ENCODE data around the gene ABHD5.
A peak's percentile ranks its signal among the peaks of the same experiment; 100 is the strongest.

Gene ABHD5

DNA sequence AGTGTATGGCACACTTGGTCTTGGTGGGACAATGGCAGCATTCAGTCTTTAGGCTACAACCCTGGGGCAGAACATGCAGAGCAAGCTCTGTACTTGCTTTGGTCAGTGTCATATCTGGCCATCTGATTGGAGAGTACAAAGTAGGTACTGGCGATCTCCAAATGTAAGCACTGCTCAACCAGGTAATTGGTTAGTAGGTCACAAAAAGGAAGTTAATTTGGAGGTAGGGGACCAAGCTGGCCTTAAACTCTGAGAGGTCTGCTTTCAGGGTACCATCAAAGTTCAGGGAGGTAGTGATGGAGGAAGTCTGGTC, 3.3 kb upstream of the ABHD5 start:
- Histone ChIP-seq H3K4me3 (no peak overlapping the region), H3K27ac (no peak overlapping the region)
- TF ChIP-seq, protein P1, sequence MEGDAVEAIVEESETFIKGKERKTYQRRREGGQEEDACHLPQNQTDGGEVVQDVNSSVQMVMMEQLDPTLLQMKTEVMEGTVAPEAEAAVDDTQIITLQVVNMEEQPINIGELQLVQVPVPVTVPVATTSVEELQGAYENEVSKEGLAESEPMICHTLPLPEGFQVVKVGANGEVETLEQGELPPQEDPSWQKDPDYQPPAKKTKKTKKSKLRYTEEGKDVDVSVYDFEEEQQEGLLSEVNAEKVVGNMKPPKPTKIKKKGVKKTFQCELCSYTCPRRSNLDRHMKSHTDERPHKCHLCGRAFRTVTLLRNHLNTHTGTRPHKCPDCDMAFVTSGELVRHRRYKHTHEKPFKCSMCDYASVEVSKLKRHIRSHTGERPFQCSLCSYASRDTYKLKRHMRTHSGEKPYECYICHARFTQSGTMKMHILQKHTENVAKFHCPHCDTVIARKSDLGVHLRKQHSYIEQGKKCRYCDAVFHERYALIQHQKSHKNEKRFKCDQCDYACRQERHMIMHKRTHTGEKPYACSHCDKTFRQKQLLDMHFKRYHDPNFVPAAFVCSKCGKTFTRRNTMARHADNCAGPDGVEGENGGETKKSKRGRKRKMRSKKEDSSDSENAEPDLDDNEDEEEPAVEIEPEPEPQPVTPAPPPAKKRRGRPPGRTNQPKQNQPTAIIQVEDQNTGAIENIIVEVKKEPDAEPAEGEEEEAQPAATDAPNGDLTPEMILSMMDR (IDR thresholded peaks at IDR 0.05), result no peak
- no peak for DNase-seq (ENCODE audit: low spot score)

DNA sequence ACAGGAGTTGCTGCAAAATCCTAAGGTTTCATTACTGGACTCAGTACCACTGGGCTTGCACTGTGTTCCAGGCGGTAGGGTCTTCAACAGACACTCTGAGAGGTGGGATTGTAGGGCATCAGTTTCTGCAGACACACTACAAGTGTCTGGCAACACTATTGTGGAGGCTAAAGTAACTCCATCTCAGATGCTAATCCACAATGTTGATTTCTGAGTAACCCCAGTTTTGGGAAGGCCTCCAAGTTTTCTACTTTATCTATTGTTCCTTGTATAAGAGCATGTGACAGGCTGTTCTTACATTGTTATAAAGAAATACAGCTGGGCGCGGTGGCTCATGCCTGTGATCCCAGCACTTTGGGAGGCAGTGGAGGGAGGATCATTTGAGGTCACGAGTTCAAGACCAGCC, 2.5 kb upstream of the ABHD5 start:
- Histone ChIP-seq H3K4me3 (no peak overlapping the region), H3K27ac (no peak overlapping the region)
- TF ChIP-seq, protein P1 (IDR thresholded peaks at IDR 0.05), result no peak
- no peak for DNase-seq (ENCODE audit: low spot score)

DNA sequence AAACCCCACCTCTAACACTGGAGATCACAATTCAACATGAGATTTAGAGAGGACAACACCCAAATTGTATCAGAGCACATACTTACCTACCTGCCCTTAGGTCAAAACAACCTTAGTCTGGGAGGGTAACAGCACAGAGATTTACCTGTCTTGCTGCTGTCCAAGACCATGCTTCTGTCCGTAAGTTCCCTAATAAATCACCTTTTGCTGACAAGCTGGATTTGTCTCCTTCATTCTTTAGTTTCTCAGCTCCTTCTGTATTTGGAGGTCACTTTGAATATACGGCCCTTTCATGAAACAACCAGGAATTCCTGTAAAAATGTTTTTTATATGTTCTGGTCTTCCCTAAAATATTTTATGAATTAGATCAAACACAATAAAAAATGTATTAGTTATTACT, 1.6 kb upstream of the ABHD5 start:
- H3K27ac ChIP-seq, result no peak overlapping the region
- no peak overlapping the region for H3K4me3 ChIP-seq
- no peak for DNase-seq (ENCODE audit: low spot score)
- TF ChIP-seq, protein P1 (IDR thresholded peaks at IDR 0.05), result no peak

DNA sequence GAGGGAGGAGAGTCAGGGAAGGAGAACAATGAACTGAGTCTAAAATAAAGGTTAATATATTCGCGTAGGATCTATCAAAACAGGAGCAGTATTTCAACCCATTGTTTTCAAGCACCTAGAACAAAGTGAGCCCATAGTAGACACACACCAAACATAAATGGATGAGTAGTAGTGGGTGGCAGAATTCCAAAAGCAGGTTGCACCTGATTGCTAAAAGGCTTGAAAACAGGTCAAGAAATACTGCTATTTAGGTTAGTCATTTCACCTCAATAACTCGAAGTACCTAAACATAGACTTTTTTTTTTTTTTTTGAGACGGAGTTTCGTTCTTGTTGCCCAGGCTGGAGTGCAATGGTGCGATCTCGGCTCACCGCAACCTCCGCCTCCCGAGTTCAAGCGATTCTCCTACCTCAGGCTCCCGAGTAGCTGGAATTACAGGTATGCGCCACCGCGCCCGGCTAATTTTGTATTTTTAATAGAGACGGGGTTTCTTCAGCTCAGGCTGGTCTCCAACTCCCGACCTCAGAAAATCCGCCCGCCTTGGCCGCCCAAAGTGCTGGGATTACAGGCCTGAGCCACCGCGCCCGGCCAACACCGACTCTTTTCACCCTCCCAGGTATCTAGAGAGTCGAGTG, 855 bp upstream of the ABHD5 start:
- peak overlapping the region; percentile 99 for H3K4me3 ChIP-seq
- peak overlapping the region in 1 of 2 donors; percentile 93 for H3K27ac ChIP-seq
- TF ChIP-seq, protein P1 (IDR thresholded peaks at IDR 0.05), result no peak
- no peak for DNase-seq (ENCODE audit: low spot score)

DNA sequence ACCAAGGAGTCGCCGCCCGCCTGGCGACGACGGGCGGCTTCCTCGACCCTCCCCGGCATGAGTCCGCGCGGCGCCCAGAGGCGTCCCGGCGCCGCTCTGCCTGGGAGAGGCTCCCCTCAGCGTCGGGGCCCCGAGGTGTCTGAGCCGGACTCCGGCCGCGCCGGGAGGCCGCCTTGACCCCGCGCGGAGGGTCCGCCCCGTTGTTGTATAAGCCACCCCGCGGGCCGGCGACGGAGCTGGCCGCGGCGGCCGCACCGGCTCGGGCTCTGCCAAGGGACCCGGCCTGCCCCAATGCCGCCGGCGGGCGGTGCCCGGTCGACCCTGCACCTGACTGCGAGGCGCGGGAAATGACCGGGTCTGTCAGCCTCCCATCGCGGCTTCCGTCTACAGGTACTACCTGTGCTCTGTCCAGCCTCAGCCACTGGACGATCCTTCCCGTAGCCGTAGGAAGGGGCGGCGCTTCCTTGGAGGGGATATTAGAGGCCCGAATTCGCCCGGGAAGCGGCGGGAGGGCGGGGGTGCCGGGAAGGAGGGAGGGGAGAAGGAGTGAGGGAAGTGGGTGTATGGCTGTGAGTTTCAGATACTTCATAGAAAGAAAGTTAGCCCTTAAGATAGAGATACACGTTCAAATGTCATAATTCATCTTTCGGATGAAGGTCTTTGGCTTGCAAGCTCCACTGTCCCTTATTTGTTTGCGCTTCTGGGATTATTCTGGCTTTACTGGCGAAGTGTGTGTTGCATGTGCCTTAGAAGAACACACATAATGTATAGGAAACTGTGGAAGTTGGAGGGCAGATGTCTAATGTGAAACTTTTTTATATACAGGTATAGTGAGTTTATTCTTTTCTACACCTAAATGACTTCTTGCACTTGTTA, 620 bp downstream of the ABHD5 start:
- DNase-seq (ENCODE audit: low spot score), result peak; percentile 80
- peak overlapping the region; percentile 99 for H3K4me3 ChIP-seq
- TF ChIP-seq, protein P1 (IDR thresholded peaks at IDR 0.05), result no peak
- H3K27ac ChIP-seq, result peak overlapping the region; percentile 89 to 93

DNA sequence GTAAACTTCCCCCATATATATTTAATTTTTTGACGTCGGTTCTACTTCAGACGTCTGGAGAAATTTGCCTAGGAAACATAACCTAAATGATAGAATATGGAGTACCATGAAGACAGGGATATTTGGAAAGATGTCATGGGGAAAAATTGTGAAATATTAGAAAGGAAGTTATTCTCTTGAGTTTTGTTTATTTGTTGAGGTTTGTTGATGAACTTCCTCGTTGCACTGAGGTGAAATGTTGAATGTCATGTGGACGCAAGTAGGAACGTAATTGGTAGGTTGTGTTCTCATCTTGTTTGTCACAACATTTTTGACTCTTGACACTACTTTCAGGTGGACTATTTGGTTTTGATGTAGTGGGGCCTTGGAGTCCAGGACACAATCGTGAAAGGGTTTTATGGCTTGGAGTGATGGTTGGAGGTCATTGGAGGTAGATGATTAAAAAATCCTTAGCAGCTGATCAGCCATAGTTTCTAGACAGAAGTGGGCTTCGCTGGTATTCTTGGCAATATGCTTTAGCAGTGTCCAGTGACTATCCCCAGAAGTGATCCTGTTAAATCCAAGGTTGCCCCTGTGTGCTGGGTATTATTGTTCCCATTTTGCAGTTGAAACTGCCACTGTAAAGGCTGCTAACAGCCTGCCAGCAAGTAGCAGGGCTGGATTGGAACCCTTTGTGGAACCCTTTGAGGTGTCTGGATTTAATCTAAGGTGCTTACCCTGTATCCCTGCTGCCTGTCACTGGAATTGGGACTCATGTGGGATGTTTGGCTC, 1.5 kb downstream of the ABHD5 start:
- no peak for DNase-seq (ENCODE audit: low spot score)
- TF ChIP-seq, protein P1 (IDR thresholded peaks at IDR 0.05), result no peak
- H3K4me3 ChIP-seq, result peak overlapping the region; percentile 99
- H3K27ac ChIP-seq, result no peak overlapping the region

Data from coronary artery (tissue), 2 donors.